Endothelial cell of umbilical vein (primary cell): Measurements from ENCODE around the gene MID1. TPM values are rescaled to one million over a fixed set of nuclear protein-coding genes. Genes with fewer than 3 reads are reported as not detected.

Experiments
- BruUV-seq: library from RNA; stranded (reverse); fragments of 400-500 nt; replicated peaks from 2 replicates; lab custom pipeline; 2021; lab: Mats Ljungman, UMichigan
- CTCF ChIA-PET: fragments of 300-600, 350-600 bp; sonication (Branson Sonifier 250); formaldehyde crosslinking; loops from one replicate; lab custom pipeline; 2021; ENCODE audit warnings: antibody characterized with exemption, inconsistent platforms; lab: Charles Lee
- POLR2A ChIA-PET: fragments of 300-600, 350-600 bp; sonication (Branson Sonifier 250); formaldehyde crosslinking; loops from one replicate; lab custom pipeline; 2021; ENCODE audit warnings: antibody characterized with exemption, inconsistent platforms; lab: Charles Lee
- DNase-seq: peaks from one replicate; pipeline ENCODE4 v3.0.0-alpha.2; 2011; ENCODE audit warnings: low read depth, low spot score
- FAIRE-seq: peaks from 2 replicates; lab custom pipeline; 2011; peaks lifted over from hg19 to GRCh38; lab: Jason Lieb, UNC
- H2AFZ ChIP-seq: 2 replicates; pipeline ENCODE4 v1.6.0; 2012; ENCODE audit warnings: low read depth, low read length, control low read depth, inconsistent platforms
- H3K27ac ChIP-seq: 2 replicates; pipeline ENCODE4 v1.5.1; 2011; ENCODE audit warnings: low read depth, mild to moderate bottlenecking, control low read depth, low read length, moderate library complexity; ENCODE audit not compliant: insufficient read depth
- H3K27me3 ChIP-seq, 2 experiments: 2 replicates each; pipeline versions ENCODE4 v1.6.0 to v1.6.1; 2011; ENCODE audit warnings: low read length in 2 of 2, mixed read lengths in 1 of 2; ENCODE audit not compliant: control insufficient read depth in 2 of 2, insufficient read depth in 2 of 2
- H3K36me3 ChIP-seq, 2 experiments: 2 replicates in 1 of 2; 3 replicates in 1 of 2; pipeline ENCODE4 v1.5.1; 2011; ENCODE audit warnings: low read length in 2 of 2, mild to moderate bottlenecking in 1 of 2, moderate library complexity in 1 of 2; ENCODE audit not compliant: control insufficient read depth in 2 of 2, insufficient read depth in 2 of 2; ENCODE audit errors: extremely low read depth in 1 of 2
- H3K4me1 ChIP-seq: 3 replicates; pipeline ENCODE4 v1.5.1; 2011; ENCODE audit warnings: mild to moderate bottlenecking, low read length; ENCODE audit not compliant: control insufficient read depth, insufficient read depth; ENCODE audit errors: extremely low read depth
- H3K4me2 ChIP-seq: 2 replicates; pipeline ENCODE4 v1.6.1; 2011; ENCODE audit warnings: low read length, control low read depth, mixed read lengths; ENCODE audit not compliant: insufficient read depth
- H3K4me3 ChIP-seq, 3 experiments: fragments of 200-600 bp in 1 of 3; sonication (generic), shearing (Covaris generic) in 1 of 3; replicated peaks in 1 of 3; 2 replicates each; pipeline ENCODE4 v1.5.1; 2011 to 2016; ENCODE audit warnings: control low read depth in 3 of 3, low read length in 3 of 3, mild to moderate bottlenecking in 2 of 3, inconsistent platforms in 1 of 3, low read depth in 1 of 3, moderate library complexity in 1 of 3; ENCODE audit not compliant: insufficient read depth in 1 of 3
- H3K79me2 ChIP-seq: 2 replicates; pipeline ENCODE4 v1.6.0; 2012; ENCODE audit warnings: low read length, inconsistent platforms; ENCODE audit not compliant: control insufficient read depth, insufficient read depth
- H3K9ac ChIP-seq: replicated peaks from 2 replicates; pipeline ENCODE3; 2011; ENCODE audit warnings: low read length, control low read depth; ENCODE audit not compliant: insufficient read depth; ENCODE audit errors: extremely low read depth
- H3K9me1 ChIP-seq: replicated peaks from 3 replicates; pipeline ENCODE4 v1.6.0; 2011; ENCODE audit warnings: mild to moderate bottlenecking, low read length; ENCODE audit not compliant: control insufficient read depth, insufficient read depth; ENCODE audit errors: extremely low read depth
- H3K9me3 ChIP-seq: replicated peaks from 2 replicates; pipeline ENCODE4 v1.5.1; 2012; ENCODE audit warnings: low read length, inconsistent platforms; ENCODE audit not compliant: control insufficient read depth, insufficient read depth
- H4K20me1 ChIP-seq: replicated peaks from 2 replicates; pipeline ENCODE3; 2011; ENCODE audit warnings: mild to moderate bottlenecking, low read length; ENCODE audit not compliant: control insufficient read depth, insufficient read depth; ENCODE audit errors: extremely low read depth
- CTCF ChIP-seq, 2 donors: IDR thresholded peaks; 1 replicate in 1 of 2; 2 replicates in 1 of 2; pipeline ENCODE4 v1.5.1; 2011; ENCODE audit warnings: low read length in 2 of 2, mild to moderate bottlenecking in 2 of 2, moderate library complexity in 2 of 2, control low read depth in 1 of 2, inconsistent platforms in 1 of 2, low read depth in 1 of 2; ENCODE audit not compliant: insufficient read depth in 1 of 2; ENCODE audit errors: extremely low read depth in 1 of 2
- EZH2 ChIP-seq: IDR thresholded peaks from 2 replicates; pipeline ENCODE4 v1.6.1; 2012; ENCODE audit warnings: borderline replicate concordance, low read depth, mild to moderate bottlenecking, moderate library complexity, low read length, inconsistent platforms; ENCODE audit not compliant: severe bottlenecking
- FOS ChIP-seq: IDR thresholded peaks from 2 replicates; pipeline ENCODE4 v1.6.1; 2011; ENCODE audit warnings: mild to moderate bottlenecking, low read length, moderate library complexity, borderline replicate concordance; ENCODE audit not compliant: insufficient read depth
- GATA2 ChIP-seq: IDR thresholded peaks from 2 replicates; pipeline ENCODE4 v1.7.0; 2011; ENCODE audit warnings: low read depth, mild to moderate bottlenecking, moderate library complexity, mixed read lengths, low read length; ENCODE audit not compliant: insufficient read length, insufficient read depth
- JUN ChIP-seq: IDR thresholded peaks from 2 replicates; pipeline ENCODE4 v1.6.1; 2011; ENCODE audit warnings: borderline replicate concordance, low read depth; ENCODE audit not compliant: insufficient read length, insufficient read depth
- MAX ChIP-seq: IDR thresholded peaks from 2 replicates; pipeline ENCODE4 v1.6.1; 2011; ENCODE audit not compliant: insufficient read depth, insufficient read length
- MYC ChIP-seq: IDR thresholded peaks from one replicate; pipeline ENCODE4 v1.6.1; 2011; ENCODE audit warnings: mild to moderate bottlenecking, low read depth, low read length
- POLR2A ChIP-seq: IDR thresholded peaks from 2 replicates; pipeline ENCODE4 v1.6.1; 2012; ENCODE audit warnings: low read depth, mild to moderate bottlenecking, control low read depth, low read length
- POLR2AphosphoS5 ChIP-seq: IDR thresholded peaks from 2 replicates; pipeline ENCODE4 v1.6.1; 2012; ENCODE audit warnings: low read depth, mild to moderate bottlenecking, control low read depth, low read length, moderate library complexity; ENCODE audit not compliant: insufficient read depth
- dilution Hi-C: fragments of 300-500 bp; cut with MboI; formaldehyde crosslinking; loops from one replicate; pipeline ENCODE4 v1.15.0; 2019; ENCODE audit warnings: low sequenced_read_pairs; ENCODE audit not compliant: extremely low pct_ligation_motif_present
- intact Hi-C: fragments of 100-400 bp; cut with micrococcal nuclease; formaldehyde crosslinking; loops from one replicate; pipeline ENCODE4 v1.10.0; 2022
- polyA plus RNA-seq, 4 experiments: library from polyadenylated mRNA; depleted of rRNA in 3 of 4; stranded (reverse) in 3 of 4; unstranded in 1 of 4; fragments of >200 nt; gene quantifications; 2 replicates each; pipeline versions ENCODE4 v1.2.1 to v1.2.3, GENCODE V29; 2011 to 2012; ENCODE audit warnings: missing spikeins in 1 of 4
- total RNA-seq: library from RNA; stranded (reverse); gene quantifications from 2 replicates; pipeline ENCODE4 v1.2.3, GENCODE V29; 2021

The MID1 gene
- total and polyA plus RNA-seq, 2 donors (not counting 3 experiments of a cell fraction or from before 2014, with no cell fraction given) = 21.3 to 29.8 TPM

- intact Hi-C loops = no loop called here
- no peaks in the 10 kb centered on the region for H3K9me3 ChIP-seq
- dilution Hi-C loops = no loop called here
- no peaks in the 10 kb centered on the region for H3K79me2 ChIP-seq
- no peaks in the 10 kb centered on the region for H3K9me1 ChIP-seq
- H3K9ac ChIP-seq = no peak overlapping the region
- H3K36me3 ChIP-seq = no peaks in the 10 kb centered on the region
- peaks cover 5% of the 10 kb centered on the region for H3K4me1 ChIP-seq
- no TSS peak for BruUV-seq
- DNase-seq (no peak), FAIRE-seq (no peak)
- ChIA-PET POLR2A (no interaction called here), CTCF (interaction anchor here (1.4 kb wide), 1 partner anchor 52 kb away, joined by 3 read pairs; no protein-coding TSS in a partner anchor)
- H3K27me3 ChIP-seq = no peaks in the 10 kb centered on the region
- H3K4me3 ChIP-seq = no peak overlapping the region
- no peak overlapping the region for H3K27ac ChIP-seq
- TF ChIP-seq CTCF (IDR thresholded peaks at IDR 0.05; ENCODE audit: extremely low read depth in 1 of 2, insufficient read depth in 1 of 2, low read depth in 1 of 2, low read length in 2 of 2) = no peak
- no peak for TF ChIP-seq EZH2
- no peak for TF ChIP-seq JUN
- TF ChIP-seq GATA2 = no peak
- no peak for TF ChIP-seq POLR2AphosphoS5
- no peak for TF ChIP-seq MAX
- TF ChIP-seq POLR2A = no peak
- no peak for TF ChIP-seq MYC
- TF ChIP-seq FOS = no peak
- no peaks in the 10 kb centered on the region for H4K20me1 ChIP-seq
- H2AFZ ChIP-seq = no peak overlapping the region
- H3K4me2 ChIP-seq = no peak overlapping the region
Measured at GRCh38 chrX:10545882-10546281, 74.5 kb downstream of the MID1 start.
